ENCODE measurements around the gene STK17A. TPM values are rescaled to one million over a fixed set of nuclear protein-coding genes. Genes with fewer than 3 reads are reported as not detected.
"Not testable (repeated sequence)": the region's sequence is repeated elsewhere in the genome, so short reads cannot be mapped to it uniquely, and the experiment has no call there.

STK17A gene
- total RNA-seq, 1 donor from 2014 or later: 30.8 TPM

DNA sequence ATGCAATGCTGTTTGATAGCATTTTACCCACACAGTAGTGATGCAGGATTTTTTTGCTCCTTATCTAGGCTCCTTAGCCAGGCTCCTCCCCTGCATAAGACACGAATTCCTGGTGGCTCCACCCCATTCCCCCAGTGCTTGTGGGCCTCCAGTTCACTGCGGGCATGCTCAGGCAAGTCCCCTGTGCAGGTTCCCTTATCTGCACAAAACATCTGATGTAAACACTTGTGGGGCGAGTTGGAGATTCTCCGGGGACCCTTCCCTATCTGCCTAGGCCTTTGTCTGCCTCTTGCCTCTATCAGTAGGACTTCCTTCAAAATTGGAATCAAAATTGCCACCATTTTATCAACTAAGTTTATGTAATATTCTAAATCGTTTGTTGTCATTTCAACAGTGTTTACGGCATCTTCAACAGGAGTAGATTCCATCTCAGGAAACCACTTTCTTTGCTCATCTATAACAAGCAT lies 5.4 kb upstream of the STK17A start:
- peak; percentile 71 for DNase-seq
- no peak overlapping the region for H3K27ac Mint-ChIP-seq
- H3K36me3 Mint-ChIP-seq (ENCODE audit: low read depth): no peaks in the 10 kb centered on the region
- peaks cover 20% of the 10 kb centered on the region for H3K27me3 Mint-ChIP-seq
- H3K4me1 Mint-ChIP-seq: peaks cover 19% of the 10 kb centered on the region
- H3K9me3 Mint-ChIP-seq: no peaks in the 10 kb centered on the region
- H3K4me3 Mint-ChIP-seq: no peak overlapping the region
- intact Hi-C loops (cut with micrococcal nuclease): no loop called here

DNA sequence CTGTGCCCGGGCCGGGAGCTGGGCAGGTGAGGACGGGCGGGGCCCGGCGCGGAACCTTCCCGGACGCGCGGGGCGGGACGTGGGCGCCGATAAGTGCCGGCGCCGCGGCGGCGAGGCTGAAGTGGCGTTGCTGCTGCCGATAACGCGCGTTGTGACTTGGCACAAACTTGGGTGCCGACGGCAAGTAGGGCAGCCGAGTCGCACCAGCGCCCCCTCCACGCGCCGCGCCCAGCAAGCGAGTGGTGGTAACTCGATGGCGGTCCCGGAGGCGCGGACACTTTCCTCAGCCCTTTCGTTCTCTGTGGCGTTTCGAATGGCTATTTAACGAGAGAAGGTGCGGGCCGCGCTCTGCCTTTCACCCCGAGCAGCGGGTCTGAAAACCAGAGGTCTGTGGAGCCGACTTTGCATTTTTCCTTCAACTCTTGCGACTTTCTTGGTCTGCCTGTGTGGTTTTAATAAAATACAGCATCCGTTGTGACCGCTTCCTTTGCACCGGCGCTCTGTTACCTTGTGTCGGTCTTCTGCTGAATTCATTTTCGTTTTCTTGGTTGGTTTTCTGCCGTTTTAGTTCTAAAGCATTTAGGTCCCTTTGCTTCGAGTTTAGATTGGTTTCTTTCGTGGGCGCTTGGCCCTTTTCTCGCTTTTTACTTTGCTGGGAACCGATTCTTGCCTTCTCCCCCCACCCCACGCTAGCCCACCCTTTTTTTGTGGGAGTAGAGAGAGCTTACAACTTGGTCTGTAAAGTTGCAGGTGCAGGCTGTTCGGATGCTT lies 701 bp downstream of the STK17A start:
- H3K36me3 Mint-ChIP-seq (ENCODE audit: low read depth): peaks cover 9% of the 10 kb centered on the region
- peak overlapping the region; percentile 93 for H3K4me3 Mint-ChIP-seq
- peaks cover 22% of the 10 kb centered on the region for H3K27me3 Mint-ChIP-seq
- no peaks in the 10 kb centered on the region for H3K9me3 Mint-ChIP-seq
- intact Hi-C loops (cut with micrococcal nuclease): loop anchor here (1.0 to 5.0 kb wide), 3 partner anchors 8 to 651 kb away; partner anchors contain the start of genes COA1, MRPL32 and PSMA2
- peak; percentile 90 for DNase-seq
- peaks cover 33% of the 10 kb centered on the region for H3K4me1 Mint-ChIP-seq
- peak overlapping the region; percentile 98 for H3K27ac Mint-ChIP-seq

DNA sequence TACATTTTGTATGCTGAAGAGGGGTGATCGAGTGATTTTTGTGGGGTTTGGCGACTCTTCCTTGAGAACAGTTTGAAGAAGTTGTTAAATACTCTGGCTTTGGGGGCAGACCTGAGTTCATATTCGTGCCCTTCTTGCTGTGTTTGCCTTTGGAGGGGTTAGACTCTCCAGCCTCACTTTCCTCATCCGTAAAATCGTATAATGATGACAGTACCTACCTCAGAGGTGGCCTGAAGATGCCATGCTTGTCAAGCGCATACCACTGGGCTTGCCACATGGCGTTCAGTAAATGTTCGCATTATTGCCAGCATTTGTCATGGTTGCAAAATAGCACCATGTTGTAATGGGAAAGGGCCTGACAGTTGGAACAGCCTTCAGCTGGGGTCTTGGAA lies 1.3 kb downstream of the STK17A start:
- intact Hi-C loops (cut with micrococcal nuclease): loop anchor here (5.0 kb wide), 1 partner anchor 652 kb away; the partner anchor contains the start of genes MRPL32 and PSMA2
- H3K36me3 Mint-ChIP-seq (ENCODE audit: low read depth): peaks cover 12% of the 10 kb centered on the region

DNA sequence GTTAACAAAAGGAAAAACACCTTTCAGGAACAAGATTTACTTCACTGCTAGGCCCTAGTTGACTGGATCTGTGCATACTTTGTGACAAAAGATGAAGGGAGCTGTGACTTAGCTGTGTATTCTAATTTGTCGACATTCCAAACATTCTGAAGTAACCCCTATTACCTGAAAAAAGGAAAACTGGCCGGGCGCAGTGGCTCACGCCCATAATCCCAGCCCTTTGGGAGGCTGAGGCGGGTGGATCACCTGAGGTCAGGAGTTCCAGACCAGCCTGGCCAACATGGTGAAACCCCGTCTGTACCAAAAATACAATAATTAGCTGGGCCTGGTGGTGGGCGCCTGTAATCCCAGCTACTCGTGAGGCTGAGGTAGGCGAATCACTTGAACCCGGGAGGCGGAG lies 1.8 kb downstream of the STK17A start:
- intact Hi-C loops (cut with micrococcal nuclease): loop anchor here (5.0 kb wide), 1 partner anchor 652 kb away; the partner anchor contains the start of genes MRPL32 and PSMA2
- H3K27ac Mint-ChIP-seq: peak overlapping the region; percentile 98
- H3K36me3 Mint-ChIP-seq (ENCODE audit: low read depth): peaks cover 15% of the 10 kb centered on the region
- peak; percentile 67 for DNase-seq
- peak overlapping the region; percentile 93 for H3K4me3 Mint-ChIP-seq
- H3K9me3 Mint-ChIP-seq: not testable (repeated sequence)
- H3K27me3 Mint-ChIP-seq: peaks cover 21% of the 10 kb centered on the region
- H3K4me1 Mint-ChIP-seq: peaks cover 42% of the 10 kb centered on the region

More for the DNA sequence above, 1.3 kb downstream of the STK17A start:
- Mint-ChIP-seq H3K27ac (peak overlapping the region; percentile 98), H3K27me3 (peaks cover 21% of the 10 kb centered on the region), H3K4me1 (peaks cover 37% of the 10 kb centered on the region), H3K9me3 (no peaks in the 10 kb centered on the region), H3K4me3 (peak overlapping the region; percentile 93)
- DNase-seq: peak; percentile 81

DNA sequence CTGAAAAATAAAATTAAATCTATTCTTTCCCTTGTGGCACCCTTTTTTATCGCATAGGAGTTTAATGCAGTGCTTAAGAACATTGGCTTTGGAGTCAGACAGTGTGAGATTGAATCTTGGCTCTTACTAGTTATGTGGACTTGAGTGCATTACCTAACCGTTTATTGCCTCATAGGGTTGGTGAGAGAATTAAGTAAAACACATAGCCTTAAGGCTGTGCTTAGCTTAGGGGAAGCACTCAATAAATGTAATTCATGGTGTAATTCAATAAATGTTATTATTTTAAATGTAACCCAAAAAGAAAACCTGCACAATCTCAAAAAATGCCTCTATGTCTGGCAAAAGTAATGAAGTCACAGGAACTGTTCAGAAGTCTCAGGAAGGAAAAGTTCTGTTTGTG lies 2.7 kb downstream of the STK17A start:
- no peaks in the 10 kb centered on the region for H3K9me3 Mint-ChIP-seq
- peak; percentile 60 for DNase-seq
- peak overlapping the region; percentile 93 for H3K4me3 Mint-ChIP-seq
- intact Hi-C loops (cut with micrococcal nuclease): no loop called here
- peaks cover 17% of the 10 kb centered on the region for H3K36me3 Mint-ChIP-seq (ENCODE audit: low read depth)
- H3K27ac Mint-ChIP-seq: peak overlapping the region; percentile 98
- peaks cover 19% of the 10 kb centered on the region for H3K27me3 Mint-ChIP-seq
- H3K4me1 Mint-ChIP-seq: peaks cover 47% of the 10 kb centered on the region

DNA sequence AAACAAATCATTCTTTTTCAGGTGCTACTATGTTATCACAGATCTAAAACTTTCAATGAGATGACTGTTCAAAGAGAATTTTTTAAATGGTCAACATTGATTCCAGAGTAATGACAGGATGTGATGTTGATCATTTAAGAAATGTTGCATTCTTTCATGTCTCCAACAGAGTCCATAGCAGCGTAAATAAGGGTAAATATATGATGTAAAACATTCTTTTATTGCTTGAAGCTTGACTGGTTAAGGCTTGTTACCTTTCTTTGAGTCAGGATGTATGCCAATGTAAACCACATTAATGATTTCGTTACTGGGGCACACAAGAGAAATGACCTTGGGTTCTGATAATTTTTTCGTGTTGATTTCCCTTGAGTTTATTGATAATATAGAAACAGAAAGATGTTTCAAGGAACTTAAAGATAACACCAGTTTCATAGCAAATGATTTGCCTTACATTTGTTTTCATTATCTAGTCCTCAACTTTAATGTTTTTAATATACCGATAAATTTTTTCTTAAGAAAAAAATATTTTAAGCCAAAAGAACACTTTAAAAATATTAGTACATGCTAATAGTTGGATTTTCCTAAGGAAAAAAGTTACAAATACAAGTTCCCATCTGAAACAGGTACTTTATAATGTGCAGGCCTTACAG lies 3.5 kb downstream of the STK17A start:
- intact Hi-C loops (cut with micrococcal nuclease): loop anchor here (1.0 kb wide), 1 partner anchor 27 kb away; no protein-coding TSS in a partner anchor
- Mint-ChIP-seq H3K4me3 (peak overlapping the region; percentile 93), H3K27me3 (peaks cover 11% of the 10 kb centered on the region), H3K36me3 (ENCODE audit: low read depth) (peaks cover 19% of the 10 kb centered on the region), H3K4me1 (peaks cover 53% of the 10 kb centered on the region), H3K9me3 (no peaks in the 10 kb centered on the region), H3K27ac (peak overlapping the region; percentile 98)
- peak; percentile 58 for DNase-seq

DNA sequence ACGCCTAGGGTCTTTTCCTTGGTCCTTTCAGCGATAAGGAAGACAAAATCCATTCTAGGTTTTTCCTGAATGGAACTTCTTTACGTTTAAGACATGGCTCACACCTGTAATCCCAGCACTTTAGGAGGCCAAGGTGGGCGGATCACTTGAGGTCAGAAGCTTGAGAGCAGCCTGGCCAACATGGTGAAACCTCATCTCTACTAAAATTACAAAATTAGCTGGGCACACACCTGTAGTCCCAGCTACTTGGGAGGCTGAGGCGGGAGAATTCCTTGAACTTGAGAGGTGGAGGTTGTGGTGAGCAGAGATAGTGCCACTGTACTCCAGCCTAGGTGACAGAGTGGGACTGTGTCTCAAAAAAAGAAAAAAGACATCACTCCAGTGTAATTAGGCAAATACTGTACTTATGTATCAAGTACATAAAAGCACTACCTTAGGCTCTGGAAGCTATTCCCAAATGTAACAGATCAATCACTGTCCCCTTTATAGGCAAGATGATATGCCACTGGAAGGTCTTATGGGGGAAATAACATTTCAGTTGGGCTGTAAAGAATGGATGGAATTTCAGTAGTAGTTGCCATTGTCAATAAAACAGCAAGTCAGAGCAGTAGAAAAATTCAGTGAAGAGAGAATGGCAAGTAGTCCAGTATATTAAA lies 5.7 kb downstream of the STK17A start:
- peak; percentile 52 for DNase-seq
- H3K27ac Mint-ChIP-seq: peak overlapping the region; percentile 48
- peaks cover 3% of the 10 kb centered on the region for H3K9me3 Mint-ChIP-seq
- H3K4me1 Mint-ChIP-seq: peaks cover 61% of the 10 kb centered on the region
- H3K4me3 Mint-ChIP-seq: peak overlapping the region; percentile 69
- no peaks in the 10 kb centered on the region for H3K27me3 Mint-ChIP-seq
- peaks cover 24% of the 10 kb centered on the region for H3K36me3 Mint-ChIP-seq (ENCODE audit: low read depth)
- intact Hi-C loops (cut with micrococcal nuclease): no loop called here

DNA sequence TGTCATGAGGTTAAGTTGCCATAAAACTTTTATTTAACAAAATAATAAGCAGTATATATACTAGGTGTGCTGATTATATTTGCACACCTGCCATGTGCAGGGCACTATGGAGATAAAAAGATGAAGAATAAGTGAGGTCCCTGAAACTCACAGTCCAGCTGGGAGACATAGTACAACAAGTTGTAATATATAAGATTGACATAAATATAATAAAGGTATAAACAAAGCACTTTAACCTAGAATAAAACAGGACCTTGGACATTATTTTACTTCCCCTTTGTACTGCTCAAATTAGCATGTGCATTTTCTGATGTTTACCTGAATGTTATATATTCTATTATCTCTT lies 6.2 kb downstream of the STK17A start:
- H3K27ac Mint-ChIP-seq: no peak overlapping the region
- intact Hi-C loops (cut with micrococcal nuclease): no loop called here
- no peak overlapping the region for H3K4me3 Mint-ChIP-seq
- H3K27me3 Mint-ChIP-seq: no peaks in the 10 kb centered on the region
- peaks cover 3% of the 10 kb centered on the region for H3K9me3 Mint-ChIP-seq
- peaks cover 64% of the 10 kb centered on the region for H3K4me1 Mint-ChIP-seq
- peaks cover 23% of the 10 kb centered on the region for H3K36me3 Mint-ChIP-seq (ENCODE audit: low read depth)
- no peak for DNase-seq

DNA sequence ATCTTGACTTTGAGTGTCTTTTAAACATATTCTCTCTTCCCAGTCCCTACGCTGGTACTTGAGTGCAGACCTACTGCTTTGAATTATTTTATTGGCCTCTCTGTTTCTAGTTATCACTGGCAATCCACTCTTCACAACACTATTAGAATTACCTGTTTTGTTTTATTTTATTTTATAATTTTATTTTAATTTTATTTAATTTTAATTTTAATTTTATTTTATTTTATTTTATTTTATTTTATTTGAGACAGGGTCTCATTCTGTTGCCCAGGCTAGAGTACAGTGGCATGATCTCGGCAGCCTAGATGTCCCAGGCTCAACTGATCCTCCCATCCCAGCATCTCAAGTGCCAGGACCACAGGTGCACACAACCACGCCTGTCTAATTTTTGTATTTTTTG lies 6.8 kb downstream of the STK17A start:
- peaks cover 22% of the 10 kb centered on the region for H3K36me3 Mint-ChIP-seq (ENCODE audit: low read depth)
- H3K27ac Mint-ChIP-seq: no peak overlapping the region
- H3K9me3 Mint-ChIP-seq: peaks cover 3% of the 10 kb centered on the region

DNA sequence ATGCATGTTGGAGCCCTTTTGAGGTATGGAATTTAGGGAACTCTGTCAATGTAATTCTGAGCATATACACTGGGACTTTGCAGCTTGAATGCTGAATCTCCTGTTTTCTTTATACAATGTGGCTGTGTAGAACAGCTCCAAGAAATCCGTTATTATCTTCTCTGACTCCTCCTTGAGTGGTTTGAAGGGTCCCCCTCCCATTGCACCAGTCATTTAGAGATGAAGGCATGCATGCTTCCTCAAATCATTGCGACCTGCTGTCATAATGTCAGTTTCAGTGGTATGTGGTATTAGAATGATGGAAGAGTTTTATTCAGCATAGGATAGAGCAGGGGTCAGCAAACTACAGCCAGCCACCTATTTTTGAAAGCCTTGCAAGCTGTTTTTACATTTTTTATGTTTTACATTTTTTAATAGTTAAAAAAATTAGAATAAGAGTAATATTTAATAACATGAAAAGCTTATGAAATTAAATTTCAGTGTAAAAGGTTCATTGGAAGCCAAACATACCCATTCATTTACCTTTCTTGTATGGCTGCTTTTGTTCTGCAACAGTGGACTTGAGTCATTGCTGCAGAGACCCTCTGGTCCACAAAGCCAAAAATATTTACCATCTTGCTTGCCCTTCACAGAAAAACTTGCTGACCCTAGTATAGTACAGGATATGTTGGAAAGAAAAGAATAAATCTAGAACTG lies 8.1 kb downstream of the STK17A start:
- Mint-ChIP-seq H3K36me3 (ENCODE audit: low read depth) (peaks cover 28% of the 10 kb centered on the region), H3K27ac (peak overlapping the region; percentile 80), H3K9me3 (peaks cover 3% of the 10 kb centered on the region), H3K4me1 (peaks cover 72% of the 10 kb centered on the region), H3K4me3 (peak overlapping the region; percentile 55), H3K27me3 (no peaks in the 10 kb centered on the region)
- DNase-seq: peak; percentile 73
- intact Hi-C loops (cut with micrococcal nuclease): loop anchor here (1.0 kb wide), 4 partner anchors 8 to 57 kb away; partner anchors contain the start of gene STK17A

More for the DNA sequence above, 6.8 kb downstream of the STK17A start:
- Mint-ChIP-seq H3K27me3 (no peaks in the 10 kb centered on the region), H3K4me1 (peaks cover 70% of the 10 kb centered on the region), H3K4me3 (no peak overlapping the region)
- DNase-seq: no peak
- intact Hi-C loops (cut with micrococcal nuclease): no loop called here

DNA sequence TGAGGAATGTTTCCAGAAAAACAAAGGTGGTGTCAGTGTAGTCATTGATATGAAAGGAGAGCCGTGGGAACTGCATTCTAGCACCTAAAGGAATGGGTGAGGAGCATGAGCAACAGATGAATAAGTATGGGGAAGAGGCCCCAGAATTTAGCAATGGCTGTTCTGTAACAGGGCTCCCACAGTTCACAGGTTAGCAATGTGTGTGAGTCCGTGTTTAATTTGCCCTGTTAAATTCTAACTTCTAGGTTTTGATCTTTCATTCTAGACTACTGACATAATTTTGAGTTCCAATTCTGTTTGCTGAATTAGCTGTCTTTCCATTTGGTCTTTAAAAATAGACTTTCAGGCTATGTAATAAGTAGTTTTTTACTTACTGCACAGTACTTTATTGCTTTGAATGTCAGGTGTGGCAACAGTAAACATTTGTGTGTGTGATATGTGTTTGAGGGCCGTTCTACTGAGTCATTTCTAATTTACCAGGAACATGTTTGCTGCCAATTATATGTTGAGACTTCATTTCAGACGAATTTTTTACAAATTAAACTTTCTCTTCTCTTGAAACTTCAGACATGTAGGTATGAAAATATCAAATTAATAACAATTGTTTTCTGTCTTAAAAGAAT lies 8.8 kb downstream of the STK17A start:
- peaks cover 32% of the 10 kb centered on the region for H3K36me3 Mint-ChIP-seq (ENCODE audit: low read depth)
- intact Hi-C loops (cut with micrococcal nuclease): loop anchor here (1.0 kb wide), 4 partner anchors 8 to 57 kb away; partner anchors contain the start of gene STK17A
- H3K27me3 Mint-ChIP-seq: no peaks in the 10 kb centered on the region
- H3K27ac Mint-ChIP-seq: peak overlapping the region; percentile 80
- peak overlapping the region; percentile 55 for H3K4me3 Mint-ChIP-seq
- peaks cover 3% of the 10 kb centered on the region for H3K9me3 Mint-ChIP-seq
- peak; percentile 55 for DNase-seq
- H3K4me1 Mint-ChIP-seq: peaks cover 69% of the 10 kb centered on the region

DNA sequence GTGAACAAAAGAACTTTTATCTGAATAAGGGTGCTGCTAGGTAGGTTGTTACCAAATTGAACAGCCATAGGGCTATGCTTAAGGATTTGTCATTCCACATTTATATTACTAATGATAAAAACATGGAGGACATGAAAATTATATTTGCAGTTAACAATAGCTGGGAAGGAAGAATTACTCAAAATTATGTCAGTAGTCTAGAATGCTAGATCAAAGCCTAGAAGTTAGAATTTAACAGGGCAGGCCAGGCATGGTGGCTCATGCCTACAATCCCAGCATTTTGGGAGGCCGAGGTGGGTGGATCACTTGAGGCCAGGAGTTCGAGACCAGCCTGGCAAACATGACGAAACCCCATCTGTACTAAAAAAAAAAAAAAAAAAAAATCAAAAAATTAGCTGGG lies 9.4 kb downstream of the STK17A start:
- intact Hi-C loops (cut with micrococcal nuclease): no loop called here
- no peak for DNase-seq
- Mint-ChIP-seq H3K36me3 (ENCODE audit: low read depth) (peaks cover 35% of the 10 kb centered on the region), H3K4me3 (no peak overlapping the region), H3K4me1 (peaks cover 66% of the 10 kb centered on the region), H3K27me3 (no peaks in the 10 kb centered on the region), H3K9me3 (peaks cover 3% of the 10 kb centered on the region), H3K27ac (peak overlapping the region; percentile 17)

DNA sequence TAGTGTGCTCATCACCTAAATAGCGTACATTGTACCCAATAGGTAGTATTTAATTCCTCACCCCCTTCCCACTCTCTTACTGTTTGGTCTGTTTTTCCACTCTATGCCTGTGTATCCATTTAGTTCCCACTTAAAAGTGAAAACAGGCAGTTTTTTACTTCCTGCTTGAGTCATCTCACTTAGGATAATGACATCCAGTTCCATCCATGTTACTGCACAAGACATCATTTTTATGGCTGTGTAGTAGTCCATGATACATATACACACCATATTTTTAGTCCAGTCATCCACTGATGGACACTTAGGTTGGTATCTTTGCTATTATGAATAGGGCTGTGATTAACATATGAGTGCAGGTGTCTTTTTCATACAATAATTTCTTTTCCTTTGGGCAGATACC lies 10.1 kb downstream of the STK17A start:
- Mint-ChIP-seq H3K36me3 (ENCODE audit: low read depth) (peaks cover 36% of the 10 kb centered on the region), H3K27ac (no peak overlapping the region), H3K9me3 (peaks cover 3% of the 10 kb centered on the region), H3K27me3 (no peaks in the 10 kb centered on the region), H3K4me3 (no peak overlapping the region), H3K4me1 (peaks cover 63% of the 10 kb centered on the region)
- DNase-seq: no peak
- intact Hi-C loops (cut with micrococcal nuclease): no loop called here

Data from activated CD4-positive, alpha-beta T cell treated with anti-CD3 and anti-CD28 coated beads, Interleukin-2, amount 10 ng/mL, durations not matched to agents 24 days and 14 days (primary cell).